Mucosa of gallbladder (tissue), 1 donor: ENCODE results near the gene FCHSD1. TPM values are rescaled to one million over a fixed set of nuclear protein-coding genes. Genes with fewer than 3 reads are reported as not detected.
A peak's percentile ranks its signal among the peaks of the same experiment; 100 is the strongest.

Source experiments
- DNase-seq: peaks from one replicate; pipeline ENCODE4 v3.0.0-alpha.2; 2020; ENCODE audit warnings: low spot score
- total RNA-seq: library from RNA; stranded (reverse); gene quantifications from one replicate; pipeline ENCODE4 v1.2.1, GENCODE V29; 2021
- donor health status: DM: no; HTN: no; CAD: no.

The FCHSD1 gene
- total RNA-seq, 1 donor from 2014 or later, result 62.0 TPM

DNA sequence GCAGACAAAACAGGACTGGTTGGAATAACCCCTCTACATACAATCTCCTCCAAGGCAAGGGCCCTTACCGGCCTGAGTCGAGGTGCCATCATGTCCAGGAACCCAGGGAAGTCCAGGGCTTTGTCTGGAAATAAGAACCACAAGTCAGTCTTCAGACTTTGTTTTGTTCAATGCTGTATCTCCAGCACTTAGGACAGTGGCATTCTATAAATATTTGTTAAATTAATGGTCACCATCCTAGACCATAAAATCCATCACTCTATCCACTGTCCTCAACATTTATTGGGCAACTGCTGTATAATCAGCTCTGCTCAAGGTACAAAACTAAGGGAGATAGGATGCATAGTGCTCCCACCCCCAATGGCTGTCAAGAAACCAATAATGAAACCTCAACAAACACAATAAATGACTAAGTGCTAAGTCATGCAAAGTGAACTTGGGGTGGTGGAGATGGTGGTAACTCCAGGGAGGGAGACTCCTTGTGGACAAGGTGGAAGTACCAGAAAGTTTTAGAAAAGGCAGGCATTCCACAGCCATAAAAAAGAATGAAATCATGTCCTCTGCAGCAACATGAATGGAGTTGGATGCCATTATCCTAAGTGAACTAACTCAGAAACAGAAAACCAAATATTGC lies 9.5 kb downstream of the FCHSD1 start:
- DNase-seq, result no peak

DNA sequence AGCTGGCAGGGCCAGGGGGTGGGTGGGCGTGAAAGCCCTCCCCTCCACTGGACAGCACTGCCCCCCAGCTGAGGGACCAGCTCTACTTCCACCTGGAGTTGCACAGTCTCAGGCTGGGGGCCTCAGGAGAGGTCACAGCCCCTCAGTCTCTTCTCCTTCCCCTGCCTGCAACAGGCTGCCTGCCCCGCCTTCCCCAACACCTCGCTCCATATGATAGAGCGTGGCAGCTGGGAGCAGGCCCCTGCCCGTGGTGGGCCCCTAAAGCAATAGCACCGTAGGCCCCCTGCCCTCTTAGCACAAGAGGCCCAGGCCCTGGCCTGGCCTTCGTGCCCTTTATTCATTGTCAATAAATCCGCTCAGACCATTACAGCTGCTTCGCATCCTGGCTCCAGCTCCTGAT lies 10.5 kb downstream of the FCHSD1 start:
- no peak for DNase-seq

DNA sequence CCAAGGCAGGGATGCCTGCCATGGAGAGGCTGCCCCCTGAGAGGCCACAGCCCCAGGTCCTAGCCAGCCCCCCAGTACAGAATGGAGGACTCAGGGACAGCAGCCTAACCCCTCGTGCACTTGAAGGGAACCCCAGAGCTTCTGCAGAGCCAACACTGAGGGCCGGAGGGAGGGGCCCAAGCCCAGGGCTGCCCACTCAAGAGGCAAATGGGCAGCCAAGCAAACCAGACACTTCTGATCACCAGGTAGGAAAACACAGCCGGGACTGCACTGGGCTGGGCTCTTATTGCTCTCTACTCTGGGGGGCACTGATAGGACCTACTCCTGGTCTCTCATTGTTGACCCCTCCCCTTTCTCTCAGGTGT lies 11.2 kb downstream of the FCHSD1 start:
- no peak for DNase-seq

DNA sequence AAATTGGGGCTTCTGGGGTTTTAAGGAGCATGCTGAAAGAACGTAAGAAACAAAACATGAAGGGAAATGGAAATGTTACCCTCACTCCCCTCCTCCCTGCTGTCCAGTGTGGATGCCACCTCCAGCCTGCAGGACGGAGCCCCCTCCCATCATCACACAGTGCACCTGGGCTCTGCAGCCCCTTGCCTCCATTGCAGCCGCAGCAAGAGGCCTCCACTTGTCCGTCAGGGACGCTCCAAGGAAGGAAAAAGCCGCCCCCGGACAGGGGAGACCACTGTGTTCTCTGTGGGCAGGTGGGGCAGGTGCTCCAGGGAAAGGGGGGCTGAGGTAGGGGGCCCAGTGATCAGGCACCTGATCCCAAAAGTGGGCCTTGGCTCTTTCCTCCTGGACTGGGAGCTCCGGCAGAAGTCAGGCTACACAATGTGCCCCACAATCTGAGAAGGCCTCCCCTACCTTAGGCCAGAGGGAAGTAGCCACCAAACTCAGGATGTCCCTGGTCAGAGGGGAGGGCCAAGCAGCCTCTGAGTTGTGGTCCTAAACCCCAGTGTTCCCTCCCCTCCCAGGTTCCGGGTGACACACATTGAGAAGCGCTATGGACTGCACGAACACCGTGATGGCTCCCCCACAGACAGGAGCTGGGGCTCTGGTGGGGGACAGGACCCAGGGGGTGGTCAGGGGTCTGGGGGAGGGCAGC lies 11.7 kb downstream of the FCHSD1 start:
- DNase-seq, result no peak

DNA sequence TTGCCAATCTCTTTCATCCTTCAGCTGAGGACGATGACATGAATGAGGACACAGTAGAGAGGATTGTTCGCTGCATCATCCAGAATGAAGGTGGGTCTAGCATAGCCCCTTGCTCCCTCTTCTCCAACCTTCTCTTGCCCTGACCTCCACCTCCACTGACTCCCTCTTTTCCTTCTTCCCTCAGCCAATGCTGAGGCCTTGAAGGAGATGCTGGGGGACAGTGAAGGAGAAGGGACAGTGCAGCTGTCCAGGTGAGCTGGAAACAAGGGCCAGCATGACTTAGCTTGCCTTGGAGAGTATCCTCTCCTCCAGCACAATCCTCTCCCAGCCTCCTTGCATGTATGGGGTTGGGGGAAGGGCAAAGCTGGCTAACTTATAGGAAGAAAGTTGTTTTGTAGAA lies 12.4 kb downstream of the FCHSD1 start:
- no peak for DNase-seq

DNA sequence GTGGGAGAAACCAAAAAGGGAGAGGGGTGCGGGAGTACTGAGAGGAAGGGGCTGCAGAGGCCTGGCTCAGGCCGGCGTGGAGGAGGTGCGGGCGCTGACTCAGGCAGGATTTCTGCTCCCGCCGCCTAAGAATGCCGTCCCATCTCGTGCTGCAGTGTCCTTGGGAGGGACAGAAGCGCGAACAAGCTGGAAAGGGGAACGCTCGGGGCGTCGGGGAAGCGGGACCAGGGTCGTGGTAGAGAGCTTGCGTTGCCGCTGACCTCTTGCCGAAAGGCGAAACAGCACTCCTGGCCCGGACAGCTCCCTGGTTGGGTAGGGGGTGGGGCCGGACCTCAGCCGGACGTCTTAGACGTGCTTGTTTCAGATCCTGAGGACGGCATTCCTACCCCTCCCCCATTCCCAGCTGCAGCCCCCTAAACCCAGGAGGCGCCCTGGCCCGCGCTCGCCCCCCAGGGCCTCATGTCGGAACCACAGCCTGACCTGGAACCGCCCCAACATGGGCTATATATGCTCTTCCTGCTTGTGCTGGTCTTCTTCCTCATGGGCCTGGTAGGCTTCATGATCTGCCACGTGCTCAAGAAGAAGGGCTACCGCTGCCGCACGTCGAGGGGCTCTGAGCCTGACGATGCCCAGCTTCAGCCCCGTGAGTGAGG lies 13.3 kb downstream of the FCHSD1 start:
- DNase-seq, result peak; percentile 60

DNA sequence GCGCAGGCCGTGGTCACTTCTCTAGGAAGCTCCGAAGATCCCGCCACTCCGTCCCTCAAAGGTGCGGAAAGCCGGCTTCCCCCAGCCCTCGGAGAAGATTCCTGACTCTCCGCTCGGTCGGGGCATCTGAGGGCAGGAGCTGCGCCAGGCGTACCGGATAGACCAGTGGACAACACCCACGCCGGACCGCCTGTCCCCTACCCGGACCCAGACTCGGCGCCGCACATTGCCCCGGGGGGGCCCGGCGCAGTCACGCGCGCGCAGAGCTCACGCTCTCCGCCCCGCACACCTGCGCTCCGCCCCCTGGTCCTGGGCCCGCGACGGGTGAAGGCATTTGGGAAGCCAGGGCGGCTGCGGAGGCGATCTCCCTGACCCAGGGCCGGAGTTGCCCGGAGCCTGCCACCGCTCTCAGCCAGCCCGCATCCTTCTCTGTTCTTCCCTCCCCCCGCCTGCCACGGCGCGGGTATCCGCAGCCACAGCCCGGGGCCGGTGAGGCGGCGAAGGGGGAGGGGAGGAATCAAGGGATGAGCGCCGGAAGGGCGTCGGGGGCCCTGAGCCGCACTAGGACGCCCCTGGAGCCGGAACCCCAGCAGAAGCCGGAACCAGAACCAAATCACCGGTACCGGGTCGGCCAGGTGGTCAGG lies 14.0 kb downstream of the FCHSD1 start:
- no peak for DNase-seq

DNA sequence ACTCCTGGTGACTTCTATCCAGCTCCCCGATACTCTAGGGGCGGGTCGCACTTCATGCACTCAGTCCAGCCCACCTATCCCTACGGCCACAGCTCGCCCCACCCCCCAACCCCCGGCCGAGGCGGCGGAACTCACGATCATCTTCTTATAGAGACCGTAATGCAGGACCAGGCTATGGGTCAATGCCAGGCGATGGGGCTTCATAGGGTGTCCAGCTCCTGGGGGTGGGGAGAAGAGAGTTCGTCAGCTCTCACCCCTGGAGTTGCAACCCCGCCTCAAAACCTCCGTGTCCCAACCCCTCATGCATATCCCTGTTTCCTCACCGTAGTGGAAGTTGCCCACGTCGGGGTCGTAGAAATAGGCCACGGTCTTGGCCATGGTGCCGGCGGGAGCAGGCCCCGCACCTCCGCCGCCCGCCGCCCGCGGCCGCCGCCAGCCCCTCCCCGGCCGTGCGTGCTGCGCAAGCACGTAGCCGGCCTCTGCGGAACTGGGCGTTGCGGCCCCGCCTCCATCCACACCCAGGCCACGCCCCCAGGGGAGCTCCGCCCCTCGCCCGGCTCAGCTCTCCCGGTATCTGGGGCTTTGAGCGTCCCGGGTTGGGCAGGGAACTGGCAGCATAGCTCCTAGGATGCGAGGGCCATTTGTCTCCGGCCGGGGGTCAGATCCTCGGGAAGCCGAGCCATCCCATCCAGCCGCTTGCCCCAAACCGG lies 14.7 kb downstream of the FCHSD1 start, which contains the start of the genes HDAC3 and RELL2:
HDAC3 (minus strand) TSS at position 437 of the 710 bp plus-strand sequence; CDS start at position 378, 59 bp downstream.
RELL2 (plus strand) TSS at position 585 of the 710 bp plus-strand sequence. CDS start 1,229 bp downstream, outside the sequence.
- peak; percentile 94 for DNase-seq

DNA sequence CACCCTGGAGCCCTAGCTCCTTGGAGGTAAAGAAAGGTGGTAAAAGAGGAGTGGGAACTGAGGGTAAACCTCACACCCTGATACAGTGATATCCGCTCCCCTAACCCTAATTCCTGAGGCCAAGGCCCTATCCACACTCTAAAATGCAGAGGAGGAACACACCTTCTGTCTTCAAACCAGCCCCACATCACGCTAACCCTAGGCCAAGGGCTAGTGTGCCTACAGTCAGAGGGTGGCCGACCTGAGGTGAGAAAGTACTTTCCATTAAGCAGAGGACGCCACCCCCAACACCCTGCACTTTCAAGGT lies 15.2 kb downstream of the FCHSD1 start:
- DNase-seq, result no peak

DNA sequence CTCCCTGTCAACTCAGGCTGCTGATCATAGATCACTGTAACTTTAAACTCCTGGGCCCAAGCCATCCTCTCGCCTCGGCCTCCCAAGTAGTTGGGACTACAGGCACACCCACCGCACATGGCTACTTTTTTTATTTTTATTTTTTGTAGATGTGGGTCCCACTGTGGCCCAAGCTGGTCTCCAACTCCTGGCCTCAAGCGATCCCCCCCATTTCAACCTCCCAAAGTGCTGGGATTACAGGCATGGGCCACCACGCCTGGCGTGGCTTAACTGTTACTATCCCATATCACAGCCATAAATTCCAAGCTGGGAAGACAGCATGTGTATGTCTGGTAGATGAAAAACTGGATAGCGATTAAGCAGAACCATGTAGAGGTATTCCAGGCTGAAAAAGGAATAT lies 15.6 kb downstream of the FCHSD1 start:
- DNase-seq, result no peak

DNA sequence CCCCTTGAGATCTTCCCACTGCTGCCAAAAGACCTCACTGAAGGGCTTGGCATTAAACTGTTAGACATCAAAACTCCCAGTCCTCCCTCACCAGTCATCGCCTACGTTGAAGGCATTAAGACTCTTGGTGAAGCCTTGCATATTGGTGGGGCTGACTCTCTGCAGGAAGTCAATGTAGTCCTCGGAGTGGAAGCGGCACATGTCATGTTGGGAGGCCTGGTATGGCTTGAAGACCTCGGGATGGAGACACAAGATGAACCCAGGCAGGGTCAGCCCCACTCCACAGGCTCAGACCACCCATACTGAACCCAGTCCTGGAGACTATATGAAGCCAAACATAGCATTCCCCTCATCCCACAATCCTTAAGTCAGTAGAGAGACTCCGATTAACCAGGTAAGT lies 16.5 kb downstream of the FCHSD1 start:
- DNase-seq, result no peak

DNA sequence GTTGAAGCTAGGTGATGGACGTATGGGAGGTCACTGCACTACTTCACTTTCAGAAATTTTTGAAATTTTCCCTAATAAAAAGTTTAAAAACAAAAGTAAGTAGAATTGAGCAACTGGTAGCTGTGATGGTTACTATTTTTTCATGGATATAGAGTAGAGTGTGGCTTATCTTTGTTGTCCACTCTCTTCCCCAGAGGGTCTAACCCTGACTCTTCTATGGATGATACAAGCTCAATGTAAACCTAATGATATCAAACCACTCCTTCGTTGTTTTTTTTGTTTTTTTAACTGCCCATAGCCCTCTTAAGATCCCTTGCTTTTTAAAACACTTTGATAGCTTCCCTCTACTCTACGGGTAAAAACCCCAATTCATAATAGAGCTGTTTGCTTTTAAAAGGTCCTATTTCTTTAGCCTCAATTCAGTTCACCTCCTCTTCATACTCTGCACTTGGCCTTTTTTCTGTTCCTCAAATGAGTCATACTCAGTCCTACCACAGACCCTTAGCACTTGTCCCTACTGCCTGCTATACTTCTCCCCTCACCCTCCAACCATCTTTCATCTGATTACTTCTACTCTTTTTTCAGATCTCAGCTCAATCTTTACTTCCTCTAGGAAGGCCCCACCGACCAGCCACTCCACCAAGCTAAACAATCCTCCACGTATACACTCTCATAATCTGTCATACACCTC lies 17.2 kb downstream of the FCHSD1 start:
- DNase-seq, result no peak

DNA sequence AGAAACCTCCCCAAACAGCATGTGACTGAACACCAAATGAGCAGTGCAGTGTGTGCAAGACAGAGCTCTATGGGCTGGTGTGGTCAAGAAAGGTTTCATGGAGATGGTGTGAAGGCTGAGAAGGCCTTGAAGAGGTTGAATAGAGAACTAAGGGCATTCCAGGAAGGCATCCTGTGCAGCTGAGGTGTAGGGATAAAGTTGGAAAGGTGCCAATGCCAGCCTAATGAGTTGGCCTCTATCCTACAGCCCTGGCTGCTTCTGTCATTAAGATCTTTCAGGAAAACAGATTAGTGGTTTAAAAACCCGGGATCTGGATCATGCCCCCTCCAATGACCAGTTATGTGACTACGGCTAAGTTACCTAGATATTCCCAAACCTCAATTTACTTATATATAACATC lies 18.6 kb downstream of the FCHSD1 start:
- no peak for DNase-seq

DNA sequence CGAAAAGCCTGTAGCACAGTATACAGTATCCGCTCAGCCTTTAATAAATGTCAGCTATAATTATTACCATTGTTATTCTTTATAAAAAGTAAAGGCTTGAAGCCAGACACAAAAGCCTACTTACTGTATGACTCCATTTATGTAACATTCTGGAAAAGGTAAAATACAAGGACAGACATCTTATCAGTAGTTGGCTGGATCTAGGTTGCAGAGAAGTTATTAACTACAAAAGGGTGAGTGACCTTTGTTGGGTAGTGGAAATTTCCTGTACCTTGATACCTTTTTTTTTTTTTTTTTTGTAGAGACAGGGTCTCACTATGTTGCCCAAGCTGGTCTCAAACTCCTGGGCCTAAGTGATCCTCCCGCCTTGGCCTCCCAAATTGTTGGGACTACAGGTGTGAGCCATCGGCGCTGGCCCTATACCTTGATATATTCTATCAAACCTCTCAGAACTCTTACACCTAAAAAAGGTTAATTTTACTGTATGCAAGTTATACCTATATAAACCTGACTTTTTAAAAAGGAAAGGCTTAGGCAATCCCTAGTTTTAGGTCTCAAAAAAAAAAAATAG lies 20.6 kb downstream of the FCHSD1 start:
- no peak for DNase-seq

DNA sequence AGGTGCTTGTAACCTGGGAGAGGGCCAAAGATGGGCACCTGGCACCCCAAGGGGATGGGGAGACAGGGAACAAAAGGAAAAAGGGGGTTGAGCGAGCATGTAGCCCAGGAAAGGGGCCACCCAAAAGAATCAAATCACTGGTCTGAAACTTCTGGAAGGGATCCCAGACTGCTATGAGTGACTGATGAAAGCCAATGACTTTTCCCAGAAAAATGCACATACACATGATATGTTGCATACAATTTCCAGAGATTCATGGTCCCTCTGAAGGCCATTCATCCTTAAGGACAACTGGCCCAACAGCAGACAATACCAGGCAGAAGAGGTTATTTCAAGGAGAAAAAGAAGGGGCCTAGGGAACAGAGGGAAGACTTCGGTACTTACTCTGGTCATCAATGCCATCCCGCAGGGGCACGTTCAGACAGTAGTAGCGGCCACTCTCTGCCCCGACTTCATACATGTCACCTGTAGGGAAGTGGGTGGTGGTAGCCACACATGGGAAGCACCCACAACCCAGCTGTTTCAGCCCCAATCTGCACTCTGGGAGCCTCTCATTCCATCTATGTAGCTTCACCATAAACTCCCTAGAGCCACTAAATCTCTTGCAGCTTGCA lies 22.9 kb downstream of the FCHSD1 start:
- no peak for DNase-seq

DNA sequence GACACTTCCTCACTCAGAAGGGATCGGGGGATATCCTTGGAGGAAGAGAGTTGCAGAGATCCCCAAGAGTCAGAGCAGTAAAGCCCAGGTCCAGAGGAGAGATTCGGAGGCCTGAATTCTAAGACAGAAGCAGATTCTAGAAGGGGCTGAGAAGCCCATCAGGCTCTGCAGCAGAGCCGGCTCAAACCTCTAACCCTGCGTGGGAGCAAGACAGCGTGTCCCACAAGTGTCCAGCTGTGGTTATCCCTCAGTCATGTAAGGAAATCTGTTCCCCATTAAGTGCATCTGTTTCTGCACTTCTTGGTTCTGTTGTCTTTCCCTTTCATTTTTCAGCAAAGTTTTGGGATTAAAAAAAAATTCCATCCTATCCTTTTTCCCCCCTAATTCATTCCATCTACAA lies 27.6 kb downstream of the FCHSD1 start:
- DNase-seq, result no peak

DNA sequence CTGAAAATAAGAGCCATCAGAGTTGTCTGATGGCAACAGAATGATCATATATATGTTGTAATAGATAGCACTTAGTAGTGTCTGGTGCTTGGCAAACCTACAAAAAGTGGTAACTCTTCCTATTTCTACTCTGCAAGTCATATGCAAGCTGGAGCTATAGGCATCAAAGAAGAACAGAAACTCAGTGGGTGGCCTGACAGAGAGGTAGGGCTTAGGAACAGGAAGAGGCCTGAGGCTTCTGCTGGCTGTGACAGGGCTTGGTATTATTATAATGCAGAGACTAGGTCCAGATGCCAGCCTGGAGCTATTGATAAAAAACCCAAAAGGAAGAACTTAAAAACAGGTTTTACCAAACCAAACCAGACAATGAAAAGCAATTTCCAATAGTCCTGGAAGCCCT lies 28.0 kb downstream of the FCHSD1 start:
- no peak for DNase-seq

DNA sequence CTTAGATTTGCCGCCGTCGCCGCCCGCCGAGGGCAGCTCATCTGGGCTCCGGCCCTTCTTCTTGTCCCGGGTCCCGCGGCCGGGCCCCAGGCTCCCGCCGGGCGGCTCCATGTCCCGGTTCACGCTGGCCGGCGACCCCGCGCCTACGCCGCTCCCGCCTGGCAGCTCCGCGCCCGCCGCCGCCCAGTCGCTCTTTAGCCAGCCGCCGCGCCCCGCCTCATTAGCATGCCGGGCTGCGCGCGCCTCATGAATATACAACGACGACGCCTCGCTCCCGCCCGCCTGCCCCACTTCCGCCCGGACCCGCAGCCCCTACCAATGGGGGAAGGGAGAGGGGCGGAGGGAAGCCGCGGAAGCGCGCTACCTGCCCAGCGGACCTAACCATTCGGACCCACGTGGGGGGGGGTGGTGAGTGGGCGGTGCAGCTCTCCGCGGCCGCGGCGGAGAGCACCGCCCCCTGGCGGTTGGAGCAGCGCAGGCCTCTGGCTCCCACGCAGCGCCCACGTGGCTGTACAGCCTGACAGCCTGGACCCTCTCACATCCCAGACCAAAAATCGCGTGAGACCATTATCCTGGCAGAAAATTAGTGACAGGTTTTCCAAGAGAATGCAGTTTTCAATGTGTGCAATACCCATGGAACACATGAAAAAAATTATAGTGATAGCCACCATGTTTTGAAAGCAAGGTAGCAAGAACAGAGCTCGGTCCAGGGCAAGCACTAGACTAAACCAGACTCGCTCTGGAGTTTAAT lies 32.2 kb downstream of the FCHSD1 start, which contains the start of gene DIAPH1:
DIAPH1 (minus strand) TSS at position 197 of the 751 bp plus-strand sequence; CDS start at position 111, 86 bp downstream.
- peak; percentile 98 for DNase-seq

DNA sequence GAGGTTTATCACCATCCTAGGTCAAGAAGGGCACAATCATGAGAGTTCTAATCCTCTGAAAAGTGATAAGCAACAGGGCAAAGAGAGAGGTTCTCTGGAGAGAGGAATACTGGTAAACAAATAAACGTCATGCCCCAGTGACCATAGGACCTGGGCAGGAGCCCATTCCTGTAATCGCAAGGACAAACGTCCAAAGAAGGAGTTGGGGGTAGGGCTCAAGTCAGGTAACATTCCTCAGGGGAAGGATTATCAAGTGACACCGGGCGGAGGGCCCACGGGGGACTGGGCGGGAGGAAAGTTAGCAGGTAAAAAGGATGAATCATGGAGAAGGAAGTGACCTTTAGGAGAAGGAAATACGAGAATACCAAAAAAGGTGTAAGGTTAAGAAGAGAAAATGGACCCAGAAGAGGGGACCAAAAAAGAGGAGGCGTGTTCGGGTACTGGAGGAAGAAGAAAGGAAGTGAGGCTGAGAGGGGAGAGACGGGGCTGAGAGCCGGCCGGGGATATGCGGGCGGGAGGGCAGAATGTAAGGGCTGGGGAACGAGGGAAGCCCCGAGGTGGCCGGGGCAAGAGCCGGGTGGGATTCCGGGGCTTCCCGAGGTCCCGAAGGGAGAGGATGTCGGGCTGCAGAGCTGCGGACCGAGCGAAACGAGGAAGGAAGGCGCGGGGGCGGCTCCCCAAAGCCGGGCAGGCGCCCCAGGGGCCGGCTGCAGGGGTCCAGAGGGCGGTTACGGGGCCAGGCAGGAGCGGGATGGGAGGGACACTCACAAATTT lies 33.0 kb downstream of the FCHSD1 start:
- DNase-seq, result peak; percentile 57
